Activated CD4-positive, alpha-beta T cell treated with anti-CD3 and anti-CD28 coated beads for 48 hours (primary cell): ENCODE results near the gene IKBKE.

Source experiments
- DNase-seq: peaks from one replicate; pipeline ENCODE4 v3.0.0-alpha.2; 2020

The IKBKE gene

DNA sequence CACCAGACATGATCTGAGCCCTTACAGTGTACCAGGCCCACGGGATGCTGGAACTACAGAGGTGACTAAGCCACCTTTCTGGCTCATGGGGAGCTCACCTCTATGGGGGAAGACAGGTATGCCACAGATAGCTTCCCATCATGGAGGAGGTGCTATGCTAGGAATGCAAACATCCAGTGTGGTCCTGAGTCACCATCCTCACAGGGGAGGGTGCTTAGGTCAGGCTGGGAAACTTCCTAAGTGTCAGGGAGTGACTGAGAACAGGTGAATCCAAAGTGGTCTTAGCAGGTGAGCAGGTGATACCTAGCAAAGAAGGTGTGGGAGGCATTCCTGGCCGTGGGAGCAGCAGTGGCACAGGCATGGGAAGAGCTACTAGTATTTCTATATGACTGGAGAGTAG, 28.4 kb downstream of the IKBKE start:
- DNase-seq, result no peak

- DNase-seq, result no peak
Measured at GRCh38 chr1:206500046-206500445, 29.8 kb downstream of the IKBKE start.

- DNase-seq, result no peak
Measured at GRCh38 chr1:206501881-206502280, 31.6 kb downstream of the IKBKE start.

GRCh38 chr1:206502403-206502802, 32.1 kb downstream of the IKBKE start:
- DNase-seq, result no peak

GRCh38 chr1:206502812-206503211, 32.5 kb downstream of the IKBKE start:
- DNase-seq, result no peak

DNA sequence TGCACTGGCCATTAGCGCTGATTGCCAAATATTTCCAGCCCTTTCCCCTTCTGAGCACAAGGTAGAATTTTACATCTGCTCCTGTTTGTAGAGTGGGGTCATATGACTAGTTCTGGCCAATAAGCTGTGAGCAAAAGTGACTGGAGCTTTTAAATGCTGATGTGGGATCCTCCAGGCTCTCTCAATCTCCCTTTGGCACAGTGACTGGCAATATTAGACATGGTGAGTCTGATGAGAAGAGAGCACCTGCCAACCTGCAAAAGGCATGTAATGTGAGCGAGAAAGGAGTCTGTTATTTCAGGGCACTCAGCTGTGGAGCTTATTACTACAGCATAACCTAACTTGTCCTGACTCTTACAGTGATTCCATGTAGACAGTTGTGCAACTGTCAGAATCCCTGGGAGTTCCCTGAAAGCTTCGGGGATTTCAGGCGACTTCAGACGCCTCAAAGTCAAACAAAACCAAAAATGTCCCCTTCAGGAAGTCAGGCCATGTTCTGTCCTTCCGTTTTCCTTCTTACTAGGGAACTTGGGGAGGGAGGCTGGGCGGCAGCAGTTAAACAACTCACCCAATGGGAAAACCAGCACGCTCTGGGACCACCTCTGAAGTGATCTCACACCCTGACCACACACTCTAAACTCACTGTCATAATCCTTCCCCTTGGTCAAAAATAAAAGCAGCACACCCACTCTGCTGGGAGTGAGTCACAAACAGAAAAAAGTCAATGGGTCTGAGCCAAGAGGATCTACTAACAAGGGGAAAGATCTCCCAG, 33.5 kb downstream of the IKBKE start:
- peak; percentile 68 for DNase-seq

DNA sequence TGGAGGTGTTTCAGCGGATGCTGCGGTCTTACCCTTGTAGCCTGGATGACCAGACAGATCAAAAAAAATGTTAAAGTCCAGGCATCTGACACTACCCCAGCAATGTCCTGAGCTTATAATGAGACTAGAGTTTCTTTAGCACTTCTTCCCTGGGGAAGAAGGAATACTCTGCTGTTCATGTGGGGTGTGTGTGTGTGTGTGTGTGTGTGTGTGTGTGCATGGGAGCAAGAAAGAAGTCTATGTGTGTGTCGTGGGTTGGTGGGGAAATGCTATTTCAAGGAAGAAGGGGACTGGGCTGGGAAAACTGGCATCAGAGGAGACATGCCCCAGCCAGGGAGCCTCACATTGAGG, 34.1 kb downstream of the IKBKE start:
- DNase-seq, result no peak

GRCh38 chr1:206505702-206506355, 35.6 kb downstream of the IKBKE start:
- no peak for DNase-seq

DNA sequence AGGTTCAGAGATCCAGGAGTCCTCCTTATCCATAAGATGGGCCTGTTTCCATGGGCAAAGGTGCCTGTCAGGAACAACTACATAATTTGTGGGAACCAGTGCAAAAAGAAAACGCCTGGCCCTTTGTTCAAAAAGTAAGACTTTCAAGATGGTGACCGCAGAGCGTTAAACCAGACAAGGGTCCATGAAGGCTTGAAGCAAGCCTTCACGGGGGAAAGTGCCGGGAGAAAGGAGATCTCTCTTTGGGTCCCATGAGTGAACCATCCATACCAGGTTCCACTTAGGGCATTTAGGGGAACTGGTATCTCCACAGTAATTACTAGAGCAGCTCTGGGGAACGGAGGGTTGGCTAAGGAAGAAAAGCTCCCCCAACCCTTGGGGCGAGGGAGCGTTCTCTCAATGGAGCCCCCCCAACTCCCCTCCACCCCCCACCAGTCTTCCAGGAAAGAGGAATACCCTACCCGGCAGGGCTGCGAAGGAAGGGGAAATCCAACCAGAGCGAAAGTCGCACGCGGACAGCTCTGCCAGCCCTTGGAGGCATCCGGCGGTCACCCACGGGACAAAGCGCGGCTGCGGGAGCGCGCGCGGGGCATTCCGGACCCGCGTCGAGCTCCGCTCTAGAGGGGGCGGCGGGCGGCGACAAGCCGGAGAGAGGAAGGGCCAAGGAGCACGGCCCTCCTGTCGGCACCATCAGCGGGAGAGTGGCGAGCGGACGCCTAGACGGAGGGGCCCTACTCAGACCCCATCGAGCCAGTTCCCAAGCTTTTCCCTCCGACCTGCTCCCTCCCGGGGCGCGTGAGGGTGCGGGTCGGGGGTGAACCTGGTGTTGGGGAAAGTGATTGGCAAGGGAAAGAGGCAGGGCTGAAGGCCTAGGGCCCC, 36.4 kb downstream of the IKBKE start:
- peak; percentile 21 for DNase-seq

DNA sequence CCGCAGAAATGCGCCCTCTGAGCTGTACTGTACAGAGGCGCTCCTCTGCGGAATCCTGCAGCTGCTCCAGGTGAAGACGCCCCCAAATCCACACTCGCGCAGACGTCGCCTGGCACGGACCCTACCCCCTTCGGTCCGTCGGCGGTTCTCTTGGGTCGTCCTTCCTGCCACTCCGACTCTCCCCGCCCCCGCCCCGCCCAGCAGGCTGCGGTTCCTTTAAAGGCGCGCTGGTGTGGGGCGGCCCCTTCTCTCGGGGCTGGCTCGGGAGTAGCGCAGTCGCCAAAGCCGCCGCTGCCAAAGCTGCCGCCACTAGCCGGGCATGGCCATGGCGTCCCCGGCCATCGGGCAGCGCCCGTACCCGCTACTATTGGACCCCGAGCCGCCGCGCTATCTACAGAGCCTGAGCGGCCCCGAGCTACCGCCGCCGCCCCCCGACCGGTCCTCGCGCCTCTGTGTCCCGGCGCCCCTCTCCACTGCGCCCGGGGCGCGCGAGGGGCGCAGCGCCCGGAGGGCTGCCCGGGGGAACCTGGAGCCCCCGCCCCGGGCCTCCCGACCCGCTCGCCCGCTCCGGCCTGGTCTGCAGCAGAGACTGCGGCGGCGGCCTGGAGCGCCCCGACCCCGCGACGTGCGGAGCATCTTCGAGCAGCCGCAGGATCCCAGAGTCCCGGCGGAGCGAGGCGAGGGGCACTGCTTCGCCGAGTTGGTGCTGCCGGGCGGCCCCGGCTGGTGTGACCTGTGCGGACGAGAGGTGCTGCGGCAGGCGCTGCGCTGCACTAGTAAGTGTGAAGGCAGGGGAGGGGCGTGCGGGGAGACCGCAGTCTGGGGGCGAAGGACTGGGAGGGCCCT, 37.2 kb downstream of the IKBKE start, which contains the start of gene RASSF5:
TSS of gene RASSF5 (plus strand) at position 248 of the 846 bp plus-strand sequence. CDS start at position 320, 72 bp downstream.
- DNase-seq, result peak; percentile 87

DNA sequence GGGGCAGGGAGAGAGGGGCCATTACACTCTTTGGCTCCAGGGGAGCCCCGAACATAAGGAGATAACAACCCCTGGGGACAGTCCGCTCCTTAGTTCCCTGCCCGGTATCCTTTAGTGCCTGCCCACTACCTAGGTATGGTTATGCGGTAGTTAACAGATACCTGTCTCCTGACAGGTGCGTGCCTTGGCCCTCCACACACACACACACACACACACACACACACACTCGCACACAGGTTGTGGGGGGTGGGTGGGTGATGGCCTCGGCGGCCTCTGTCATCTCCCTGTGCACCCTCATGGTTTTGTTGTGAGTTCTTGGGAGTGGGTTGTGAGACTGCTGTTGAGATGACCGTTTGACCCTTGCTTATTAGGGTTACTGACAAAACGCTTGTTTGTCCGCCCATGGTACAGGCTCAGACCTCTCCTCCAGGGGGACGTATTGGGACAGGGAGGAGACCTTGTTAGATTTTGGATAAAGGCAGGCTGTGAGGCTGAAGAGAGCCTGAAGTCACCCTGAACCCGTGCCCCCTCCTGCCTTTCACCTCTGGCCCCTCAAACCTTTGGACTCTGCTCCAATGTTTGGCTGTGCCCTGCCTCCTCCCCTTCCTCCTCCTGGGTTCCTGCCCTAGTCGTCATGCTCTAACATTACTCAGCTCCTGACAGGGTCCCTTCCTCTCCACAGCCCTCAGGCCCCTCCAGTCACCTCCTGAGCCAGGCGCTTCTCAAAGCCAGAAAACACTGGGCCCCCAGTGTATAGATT, 38.0 kb downstream of the IKBKE start:
- no peak for DNase-seq

DNA sequence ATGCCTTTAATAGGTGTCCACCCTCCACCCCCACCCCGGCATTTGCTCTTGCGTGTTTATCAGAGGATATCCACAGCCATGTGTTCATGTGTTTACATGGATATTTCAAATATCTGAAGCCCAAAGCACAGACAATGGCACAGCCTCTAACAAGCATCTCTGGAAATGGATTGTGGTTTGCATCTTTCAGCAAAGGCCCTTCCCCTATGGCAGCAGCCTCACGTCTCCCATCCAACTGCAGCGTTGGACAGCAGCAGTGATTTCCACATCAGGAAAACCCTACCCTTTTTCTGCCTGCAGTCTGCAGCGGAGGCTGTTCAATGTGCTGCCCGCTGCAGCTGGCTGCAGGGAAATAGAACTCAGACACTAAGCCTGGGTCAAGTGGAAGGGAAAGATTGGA, 38.7 kb downstream of the IKBKE start:
- no peak for DNase-seq

GRCh38 chr1:206509612-206510257, 39.5 kb downstream of the IKBKE start:
- no peak for DNase-seq

GRCh38 chr1:206510371-206510770, 40.1 kb downstream of the IKBKE start:
- DNase-seq, result no peak

- DNase-seq, result no peak
Measured at GRCh38 chr1:206511362-206512057, 41.2 kb downstream of the IKBKE start.

GRCh38 chr1:206512058-206512850, 42.0 kb downstream of the IKBKE start:
- DNase-seq, result no peak

DNA sequence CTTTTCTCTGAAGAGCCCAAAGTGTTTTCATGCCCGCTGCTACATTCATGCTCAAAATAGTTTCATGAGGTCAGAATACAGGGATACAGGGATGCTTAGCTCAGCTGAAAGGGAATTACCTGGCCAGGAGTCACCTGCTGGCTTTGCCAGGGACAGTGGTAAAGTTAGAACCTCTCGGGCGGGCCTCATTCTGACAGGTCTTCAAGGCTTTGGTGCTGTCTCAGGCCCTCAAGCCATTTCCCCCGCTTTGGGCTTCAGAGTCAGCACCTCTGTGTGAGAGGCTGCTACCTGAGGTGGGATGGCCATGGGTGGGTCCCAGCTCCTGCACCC, 42.5 kb downstream of the IKBKE start:
- DNase-seq, result no peak

DNA sequence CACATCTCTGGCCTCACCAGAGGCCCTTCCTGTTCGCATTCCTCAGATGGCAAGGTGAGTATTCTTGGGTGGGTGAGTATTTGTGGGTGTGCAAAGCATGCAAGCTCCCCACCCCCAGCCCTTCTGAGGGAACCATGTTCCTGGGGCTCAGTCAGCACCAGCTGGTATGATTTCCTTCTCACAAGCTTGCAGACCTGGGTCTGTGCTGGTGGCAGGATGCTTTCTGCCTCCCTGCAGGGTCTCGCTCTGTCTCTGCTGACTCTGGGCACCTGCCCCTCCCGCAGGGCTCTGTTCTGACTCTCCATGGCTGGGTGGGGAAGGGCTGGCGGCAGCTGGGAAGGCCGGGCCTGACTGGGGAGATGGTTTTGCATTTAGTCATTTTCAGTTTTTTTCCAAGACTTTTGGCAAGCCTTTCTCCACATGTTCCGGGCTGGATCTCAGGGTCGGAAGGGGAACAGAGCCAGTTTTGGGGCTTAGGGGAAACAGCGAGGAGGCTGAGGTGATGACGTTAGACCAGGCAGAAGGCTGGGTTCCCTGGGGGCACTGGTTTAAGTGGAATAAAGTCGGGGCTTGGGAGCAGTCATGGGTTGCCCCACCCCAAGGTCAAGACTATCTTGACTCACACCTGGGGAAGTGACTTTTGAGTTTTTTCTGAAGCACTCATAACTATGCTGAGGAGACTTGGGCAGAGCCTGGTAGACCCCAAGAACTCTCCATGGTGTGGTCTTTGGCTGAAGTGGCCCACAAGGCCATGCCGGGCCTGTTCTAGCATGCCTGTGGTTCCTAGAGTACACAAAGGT, 43.2 kb downstream of the IKBKE start:
- no peak for DNase-seq

DNA sequence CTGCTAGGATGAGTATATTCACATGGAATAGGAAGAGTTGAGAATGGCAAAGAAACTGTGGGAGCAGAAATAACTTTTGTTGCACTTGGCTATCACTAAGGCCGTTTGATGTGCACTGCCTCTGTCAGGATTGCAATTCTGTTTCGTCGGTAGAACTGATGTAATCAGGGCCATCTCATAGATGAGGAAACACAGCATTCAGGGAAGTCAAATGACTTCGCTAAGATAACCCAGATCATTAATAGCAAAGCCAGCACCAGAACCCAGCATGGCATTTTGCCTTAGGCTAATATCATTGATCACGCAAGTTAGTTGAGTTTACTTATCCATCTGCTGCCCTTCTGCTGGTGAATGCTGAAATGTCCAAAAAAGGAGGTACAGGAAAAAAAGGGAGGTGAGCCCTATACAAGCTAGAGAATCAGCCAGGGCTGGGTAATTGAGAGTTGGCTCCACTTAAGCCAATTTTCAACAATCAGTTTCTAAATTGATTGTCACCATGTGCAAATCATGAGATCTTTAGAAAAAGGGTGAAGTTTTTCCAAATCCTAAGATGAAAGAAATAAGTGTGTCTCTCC, 44.6 kb downstream of the IKBKE start:
- DNase-seq, result no peak
